K562 (cell line): Measurements from ENCODE around the gene GNA14. TPM values are rescaled to one million over a fixed set of nuclear protein-coding genes. Genes with fewer than 3 reads are reported as not detected.

ENCODE experiments used
- ATAC-seq: fragments of 200-7000 bp; cut with Tn5 transposase; 3 replicates; pipeline ENCODE4 v1.9.1; 2020; ENCODE audit warnings: moderate library complexity
- BruUV-seq: library from RNA; stranded (reverse); fragments of 400-500 nt; replicated peaks from 2 replicates; lab custom pipeline; 2021; lab: Mats Ljungman, UMichigan
- CTCF ChIA-PET: fragments of 300-600 bp; formaldehyde crosslinking; extraction: SDS; loops from one replicate; lab custom pipeline; 2021; ENCODE audit warnings: low intra/inter-chr PET ratio; lab: Yijun Ruan, JAX
- POLR2A ChIA-PET: fragments of 300-600, 350-650 bp; sonication (Branson Sonifier 250); formaldehyde crosslinking; extraction: SDS; loops from one replicate; lab custom pipeline; 2021; ENCODE audit warnings: antibody characterized with exemption, inconsistent platforms; lab: Yijun Ruan, JAX
- DNase-seq, 4 experiments: peaks; one replicate each; pipeline versions ENCODE4 v3.0.0 to v3.0.0-alpha.2; 2011 to 2018; ENCODE audit warnings: low spot score in 3 of 4, mixed read lengths in 3 of 4; ENCODE audit errors: extremely low read depth in 1 of 4
- FAIRE-seq: peaks from 2 replicates; lab custom pipeline; 2011; peaks lifted over from hg19 to GRCh38; lab: Jason Lieb, UNC
- H2AFZ ChIP-seq: 2 replicates; pipeline ENCODE4 v1.6.0; 2011; ENCODE audit warnings: low read depth, low read length, control low read depth, inconsistent platforms
- H3K27ac ChIP-seq: fragments of 200-600 bp; 3 replicates; pipeline ENCODE4 v1.8.0; 2011; ENCODE audit warnings: low read depth, mild to moderate bottlenecking, control low read depth, inconsistent platforms, low read length, moderate library complexity, mixed read lengths; ENCODE audit errors: extremely low read depth
- H3K27me3 ChIP-seq, 2 experiments: fragments of 300-600 bp in 1 of 2; 2 replicates in 1 of 2; 3 replicates in 1 of 2; pipeline versions ENCODE4 v1.6.0 to v1.8.0; 2011; ENCODE audit warnings: inconsistent platforms in 2 of 2, low read length in 2 of 2, mild to moderate bottlenecking in 1 of 2, mixed read lengths in 1 of 2, moderate library complexity in 1 of 2; ENCODE audit not compliant: control insufficient read depth in 2 of 2, insufficient read depth in 2 of 2
- H3K36me3 ChIP-seq: fragments of 300-600 bp; 3 replicates; pipeline ENCODE4 v1.8.0; 2011; ENCODE audit warnings: mild to moderate bottlenecking, low read length, inconsistent platforms; ENCODE audit not compliant: control insufficient read depth, insufficient read depth
- H3K4me1 ChIP-seq, 2 experiments: fragments of 200-600 bp in 1 of 2; replicated peaks in 1 of 2; 2 replicates in 1 of 2; 3 replicates in 1 of 2; pipeline versions ENCODE4 v1.5.1 to v1.8.0; 2011; ENCODE audit warnings: inconsistent platforms in 2 of 2, low read length in 2 of 2, mild to moderate bottlenecking in 1 of 2, mixed read lengths in 1 of 2, moderate library complexity in 1 of 2; ENCODE audit not compliant: control insufficient read depth in 2 of 2, insufficient read depth in 2 of 2
- H3K4me2 ChIP-seq: 2 replicates; pipeline ENCODE4 v1.6.1; 2011; ENCODE audit warnings: low read length, control low read depth, inconsistent platforms, mixed read lengths; ENCODE audit not compliant: insufficient read depth
- H3K4me3 ChIP-seq: fragments of 200-600 bp; sonication (generic), shearing (Covaris generic); 2 replicates; pipeline ENCODE4 v1.5.1; 2016; ENCODE audit warnings: control low read depth, inconsistent platforms
- H3K79me2 ChIP-seq: fragments of 200-600 bp; 3 replicates; pipeline ENCODE4 v1.8.0; 2011; ENCODE audit warnings: low read length, inconsistent platforms; ENCODE audit not compliant: control insufficient read depth, insufficient read depth
- H3K9ac ChIP-seq, 2 experiments: 2 replicates each; pipeline versions ENCODE4 v1.6.0 to v1.6.1; 2011; ENCODE audit warnings: low read depth in 2 of 2, low read length in 2 of 2, control low read depth in 1 of 2, inconsistent platforms in 1 of 2, mild to moderate bottlenecking in 1 of 2, mixed read lengths in 1 of 2; ENCODE audit not compliant: insufficient read depth in 1 of 2
- H3K9me1 ChIP-seq: one replicate; pipeline ENCODE4 v1.6.0; 2011; ENCODE audit warnings: inconsistent platforms, mild to moderate bottlenecking, low read length, moderate library complexity; ENCODE audit not compliant: control insufficient read depth, insufficient read depth
- H3K9me3 ChIP-seq: replicated peaks from 2 replicates; pipeline ENCODE4 v1.5.1; 2011; ENCODE audit warnings: low read depth, low read length, inconsistent platforms; ENCODE audit not compliant: control insufficient read depth, insufficient read depth
- H4K20me1 ChIP-seq: replicated peaks from 2 replicates; pipeline ENCODE4 v1.6.1; 2011; ENCODE audit warnings: low read length, inconsistent platforms, mixed read lengths; ENCODE audit not compliant: control insufficient read depth, insufficient read depth
- ATF7 ChIP-seq: fragments of 450-650 bp; IDR thresholded peaks from 2 replicates; pipeline ENCODE4 v1.7.1; 2014; ENCODE audit warnings: mild to moderate bottlenecking, moderate library complexity
- BCOR ChIP-seq: fragments of 450-650 bp; IDR thresholded peaks from 2 replicates; pipeline ENCODE4 v1.6.1; 2016
- BHLHE40 ChIP-seq: IDR thresholded peaks from 2 replicates; pipeline ENCODE4 v1.6.1; 2011; ENCODE audit warnings: low read length, improper control_type of control experiment
- CBFA2T2 ChIP-seq: fragments of 450-650 bp; conservative IDR thresholded peaks from 2 replicates; pipeline ENCODE4 v1.6.1; 2017; ENCODE audit warnings: mild to moderate bottlenecking
- CBX1 ChIP-seq: sonication (generic); IDR thresholded peaks from 2 replicates; pipeline ENCODE4 v1.6.1; 2016; ENCODE audit warnings: antibody characterized with exemption, low read depth, mild to moderate bottlenecking
- CC2D1A ChIP-seq: fragments of 450-650 bp; IDR thresholded peaks from 2 replicates; pipeline ENCODE4 v1.6.1; 2017; ENCODE audit warnings: mild to moderate bottlenecking
- E2F3 ChIP-seq: fragments of 250-450 bp; sonication (Bioruptor Pico); IDR thresholded peaks from 2 replicates; pipeline ENCODE4 v1.4.0; 2020; ENCODE audit warnings: mild to moderate bottlenecking
- GABPB1 ChIP-seq: sonication (generic); formaldehyde crosslinking; IDR thresholded peaks from 2 replicates; pipeline ENCODE4 v1.8.0; 2022; ENCODE audit warnings: mild to moderate bottlenecking, missing genetic modification reagents
- KLF6 ChIP-seq: fragments of 250-450 bp; sonication (Bioruptor Pico); IDR thresholded peaks from 2 replicates; pipeline ENCODE4 v1.4.0; 2020; ENCODE audit warnings: mild to moderate bottlenecking, moderate library complexity, borderline replicate concordance
- MEIS2 ChIP-seq: fragments of 450-650 bp; IDR thresholded peaks from 2 replicates; pipeline ENCODE4 v1.6.1; 2014; ENCODE audit warnings: mild to moderate bottlenecking; ENCODE audit not compliant: partially characterized antibody
- ZNF274 ChIP-seq: IDR thresholded peaks from 2 replicates; pipeline ENCODE4 v1.6.1; 2011; ENCODE audit warnings: low read depth, mild to moderate bottlenecking, low read length, moderate library complexity, borderline replicate concordance
- WGBS: fragments of 100-300 bp; shearing (Covaris generic); methylation state at CpG from one replicate; pipeline ENCODE4 v1.1.6; 2016; ENCODE audit warnings: low coverage, mixed read lengths; ENCODE audit not compliant: insufficient coverage; ENCODE audit errors: missing lambda C conversion rate; 5-methylcytosine and 5-hydroxymethylcytosine counted together
- in situ Hi-C: fragments of 300-500 bp; cut with MboI; formaldehyde crosslinking; loops from 4 replicates; pipeline ENCODE4 v1.15.0; 2018; ENCODE audit warnings: inconsistent platforms, mixed read lengths
- intact Hi-C: fragments of 100-400 bp; cut with micrococcal nuclease; formaldehyde crosslinking; loops from 2 replicates; pipeline ENCODE4 v1.14.2; 2022
- polyA plus RNA-seq, 8 experiments: library from polyadenylated mRNA; depleted of rRNA in 4 of 8; stranded (reverse) in 5 of 8; unstranded in 3 of 8; fragments of >200 nt; fragmentation: Nextera tagmentation in 2 of 8; fragmentation: Illumina TruSeq in 1 of 8; extraction: Ambion mirVana in 2 of 8; extraction: Trizol in 1 of 8; gene quantifications; 2 replicates each; pipeline versions ENCODE4 v1.2.1 to v1.2.3, GENCODE V29; 2011 to 2014; ENCODE audit warnings: inconsistent platforms in 1 of 8, missing spikeins in 1 of 8
- total RNA-seq, 7 experiments: library from RNA; depleted of rRNA in 6 of 7; stranded (reverse); fragments of >200 nt in 6 of 7; fragmentation: Illumina TruSeq in 2 of 7; extraction: Trizol in 2 of 7; gene quantifications; 2 replicates each; pipeline versions ENCODE4 v1.2.1 to v1.2.3, GENCODE V29; 2011 to 2021; ENCODE audit warnings: low replicate concordance in 1 of 7
- TF ChIP-seq, protein P1 (sequence below): sonication (generic); formaldehyde crosslinking; IDR thresholded peaks from 2 replicates; pipeline ENCODE4 v1.5.0; 2020; ENCODE audit warnings: missing genetic modification reagents
- TF ChIP-seq, protein P2 (sequence below): fragments of 250-450 bp; sonication (Bioruptor Pico); IDR thresholded peaks from 2 replicates; pipeline ENCODE4 v1.5.1; 2021; ENCODE audit warnings: mild to moderate bottlenecking

GNA14 gene
- total and polyA plus RNA-seq, 9 of the 15 experiments (the other 6 are each of a cell fraction or from before 2014, with no cell fraction given) = 0.03 to 0.11 (median 0.03) TPM; not detected in 6

DNA sequence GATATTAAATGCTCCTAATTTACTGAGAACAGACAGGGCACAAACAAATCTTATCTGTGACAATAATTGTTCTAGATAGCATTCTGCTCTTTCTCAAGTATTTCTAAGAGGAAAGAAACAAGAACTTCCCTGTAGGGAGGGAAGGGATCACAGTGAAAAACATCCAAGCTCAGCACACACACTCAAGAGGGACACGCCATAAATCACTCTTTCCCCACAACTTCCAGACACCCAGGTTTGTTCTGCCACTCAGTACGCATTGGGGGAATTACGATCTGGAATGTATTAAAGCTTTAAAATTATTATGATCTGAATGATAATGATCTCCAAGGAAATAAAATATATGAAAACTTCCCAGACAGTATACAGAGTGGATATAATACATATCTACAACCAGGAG, 221.4 kb downstream of the GNA14 start:
- no peaks in the 10 kb centered on the region for H3K36me3 ChIP-seq
- no peaks in the 10 kb centered on the region for H3K4me1 ChIP-seq
- H4K20me1 ChIP-seq = no peaks in the 10 kb centered on the region
- no peaks in the 10 kb centered on the region for H3K79me2 ChIP-seq
- WGBS = 39% methylated on average over 3 of the region's 3 CpGs
- H3K4me3 ChIP-seq = no peak overlapping the region
- ChIA-PET POLR2A (no interaction called here), CTCF (no interaction called here)
- no peak overlapping the region for H2AFZ ChIP-seq
- H3K4me2 ChIP-seq = no peak overlapping the region
- no peak for TF ChIP-seq ZNF274
- TF ChIP-seq KLF6 (CRISPR knock-in tag) = no peak
- TF ChIP-seq MEIS2 = no peak
- no peak for TF ChIP-seq BHLHE40
- TF ChIP-seq, protein P1, sequence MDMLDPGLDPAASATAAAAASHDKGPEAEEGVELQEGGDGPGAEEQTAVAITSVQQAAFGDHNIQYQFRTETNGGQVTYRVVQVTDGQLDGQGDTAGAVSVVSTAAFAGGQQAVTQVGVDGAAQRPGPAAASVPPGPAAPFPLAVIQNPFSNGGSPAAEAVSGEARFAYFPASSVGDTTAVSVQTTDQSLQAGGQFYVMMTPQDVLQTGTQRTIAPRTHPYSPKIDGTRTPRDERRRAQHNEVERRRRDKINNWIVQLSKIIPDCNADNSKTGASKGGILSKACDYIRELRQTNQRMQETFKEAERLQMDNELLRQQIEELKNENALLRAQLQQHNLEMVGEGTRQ (CRISPR knock-in tag) = no peak
- TF ChIP-seq CC2D1A = no peak
- no peak for TF ChIP-seq ATF7
- TF ChIP-seq, protein P2, sequence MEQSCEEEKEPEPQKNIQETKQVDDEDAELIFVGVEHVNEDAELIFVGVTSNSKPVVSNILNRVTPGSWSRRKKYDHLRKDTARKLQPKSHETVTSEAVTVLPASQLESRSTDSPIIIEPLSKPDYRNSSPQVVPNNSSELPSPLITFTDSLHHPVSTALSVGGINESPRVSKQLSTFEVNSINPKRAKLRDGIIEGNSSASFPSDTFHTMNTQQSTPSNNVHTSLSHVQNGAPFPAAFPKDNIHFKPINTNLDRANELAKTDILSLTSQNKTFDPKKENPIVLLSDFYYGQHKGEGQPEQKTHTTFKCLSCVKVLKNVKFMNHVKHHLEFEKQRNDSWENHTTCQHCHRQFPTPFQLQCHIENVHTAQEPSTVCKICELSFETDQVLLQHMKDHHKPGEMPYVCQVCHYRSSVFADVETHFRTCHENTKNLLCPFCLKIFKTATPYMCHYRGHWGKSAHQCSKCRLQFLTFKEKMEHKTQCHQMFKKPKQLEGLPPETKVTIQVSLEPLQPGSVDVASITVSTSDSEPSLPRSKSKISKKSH (CRISPR knock-in tag) = no peak
- no peak for TF ChIP-seq CBFA2T2
- TF ChIP-seq E2F3 = no peak
- no peak for TF ChIP-seq CBX1
- no peak for TF ChIP-seq GABPB1
- TF ChIP-seq BCOR = no peak
- FAIRE-seq (no peak), ATAC-seq (no peak), DNase-seq (no peak)
- no TSS peak for BruUV-seq
- H3K9ac ChIP-seq = no peak overlapping the region
- H3K9me1 ChIP-seq = no peaks in the 10 kb centered on the region
- intact Hi-C loops (no loop called here), in situ Hi-C loops (loop anchor here (25.0 kb wide), 1 partner anchor 936 kb away; no protein-coding TSS in a partner anchor)
- H3K27ac ChIP-seq = no peak overlapping the region
- peaks cover 5 to 21% of the 10 kb centered on the region in 2 experiments; a peak in 3 of 5 replicates for H3K27me3 ChIP-seq
- H3K9me3 ChIP-seq = no peaks in the 10 kb centered on the region
